Astrocyte of the spinal cord (primary cell): ENCODE data around the gene CDKN1B.

Source experiments
- DNase-seq: peaks from one replicate; pipeline ENCODE4 v3.0.0; 2011; ENCODE audit warnings: low read depth, low spot score
- H3K4me3 ChIP-seq: 2 replicates; pipeline ENCODE4 v1.5.1; 2011; ENCODE audit warnings: low read depth, mild to moderate bottlenecking, low read length, moderate library complexity
- CTCF ChIP-seq: IDR thresholded peaks from 2 replicates; pipeline ENCODE4 v1.5.1; 2012; ENCODE audit warnings: low read depth, mild to moderate bottlenecking, low read length, inconsistent platforms
- in situ Hi-C: cut with HindIII; loops from 2 replicates; pipeline ENCODE4 v1.10.0; 2017; ENCODE audit warnings: low sequenced_read_pairs

The CDKN1B gene

DNA sequence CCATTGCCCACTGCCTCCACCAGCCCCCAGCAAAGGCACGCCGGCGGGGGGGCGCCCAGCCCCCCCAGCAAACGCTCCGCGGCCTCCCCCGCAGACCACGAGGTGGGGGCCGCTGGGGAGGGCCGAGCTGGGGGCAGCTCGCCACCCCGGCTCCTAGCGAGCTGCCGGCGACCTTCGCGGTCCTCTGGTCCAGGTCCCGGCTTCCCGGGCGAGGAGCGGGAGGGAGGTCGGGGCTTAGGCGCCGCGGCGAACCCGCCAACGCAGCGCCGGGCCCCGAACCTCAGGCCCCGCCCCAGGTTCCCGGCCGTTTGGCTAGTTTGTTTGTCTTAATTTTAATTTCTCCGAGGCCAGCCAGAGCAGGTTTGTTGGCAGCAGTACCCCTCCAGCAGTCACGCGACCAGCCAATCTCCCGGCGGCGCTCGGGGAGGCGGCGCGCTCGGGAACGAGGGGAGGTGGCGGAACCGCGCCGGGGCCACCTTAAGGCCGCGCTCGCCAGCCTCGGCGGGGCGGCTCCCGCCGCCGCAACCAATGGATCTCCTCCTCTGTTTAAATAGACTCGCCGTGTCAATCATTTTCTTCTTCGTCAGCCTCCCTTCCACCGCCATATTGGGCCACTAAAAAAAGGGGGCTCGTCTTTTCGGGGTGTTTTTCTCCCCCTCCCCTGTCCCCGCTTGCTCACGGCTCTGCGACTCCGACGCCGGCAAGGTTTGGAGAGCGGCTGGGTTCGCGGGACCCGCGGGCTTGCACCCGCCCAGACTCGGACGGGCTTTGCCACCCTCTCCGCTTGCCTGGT, at the start of gene CDKN1B:
TSS of gene CDKN1B (plus strand) at position 576 of the 793 bp plus-strand sequence. CDS start 472 bp downstream, outside the sequence.
- no peak for TF ChIP-seq CTCF
- in situ Hi-C loops: no loop called here
- H3K4me3 ChIP-seq: peak within 1 kb of the TSS; percentile 92
- DNase-seq: peak; percentile 97

DNA sequence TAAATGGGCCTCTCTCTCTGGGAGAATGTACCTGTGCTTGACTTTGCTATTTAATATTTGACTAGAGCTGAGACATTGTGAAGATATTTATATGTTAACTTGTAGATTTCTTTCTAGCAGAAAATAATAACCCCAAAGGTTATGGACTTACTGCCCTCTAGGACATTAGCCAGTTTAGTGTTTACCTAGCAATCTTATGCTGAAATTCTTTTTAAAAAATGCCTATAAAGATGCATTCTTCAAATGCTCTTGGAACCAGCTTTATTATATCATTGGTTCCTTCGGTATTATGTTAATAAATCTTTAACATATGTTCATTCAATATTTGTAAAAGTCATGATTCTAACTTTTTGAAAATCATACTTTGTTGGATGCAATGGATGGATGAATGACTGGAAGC, 49.2 kb upstream of the CDKN1B start:
- no peak for TF ChIP-seq CTCF
- in situ Hi-C loops: no loop called here
- H3K4me3 ChIP-seq: no peak overlapping the region
- no peak for DNase-seq

GRCh38 chr12:12669020-12669419, 48.1 kb upstream of the CDKN1B start:
- no peak for DNase-seq
- H3K4me3 ChIP-seq: no peak overlapping the region
- in situ Hi-C loops: no loop called here
- no peak for TF ChIP-seq CTCF

DNA sequence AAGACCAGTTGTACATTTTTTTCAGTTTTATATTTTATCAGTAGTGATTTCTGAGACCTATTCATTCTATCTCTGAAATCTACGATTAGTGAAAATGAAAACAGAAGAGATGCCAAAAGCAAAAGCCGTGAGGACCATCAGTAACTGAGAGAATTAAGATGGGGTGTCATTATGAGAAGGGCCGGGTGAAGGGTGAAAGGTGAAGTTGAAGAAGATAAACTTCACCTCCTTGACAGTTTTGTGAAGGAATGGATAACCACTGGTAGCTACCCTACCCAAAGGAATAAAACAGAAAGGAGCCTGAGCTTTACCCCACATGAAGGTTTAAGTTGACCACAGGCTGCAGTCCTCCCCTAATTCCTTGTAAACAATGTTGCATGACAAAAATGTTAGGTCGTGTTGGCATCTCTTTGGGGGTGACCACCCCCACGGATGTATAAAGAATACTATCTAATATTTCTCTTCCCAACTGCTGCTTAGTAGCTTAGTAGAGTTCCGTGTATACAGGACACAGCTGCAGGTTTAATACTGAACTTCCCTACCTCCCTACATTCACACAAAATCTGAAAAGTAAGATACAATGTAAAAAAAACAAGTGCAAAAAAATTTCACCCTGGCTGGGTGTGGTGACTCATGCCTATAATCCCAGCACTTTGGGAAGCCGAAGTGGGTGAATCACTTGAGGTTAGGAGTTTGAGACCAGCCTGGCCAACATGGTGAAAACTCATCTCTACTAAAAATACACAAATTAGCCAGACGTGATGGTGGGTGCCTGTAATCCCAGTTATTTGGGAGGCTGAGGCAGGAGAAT, 45.1 kb upstream of the CDKN1B start:
- no peak overlapping the region for H3K4me3 ChIP-seq
- TF ChIP-seq CTCF: no peak
- in situ Hi-C loops: no loop called here
- DNase-seq: peak; percentile 44

DNA sequence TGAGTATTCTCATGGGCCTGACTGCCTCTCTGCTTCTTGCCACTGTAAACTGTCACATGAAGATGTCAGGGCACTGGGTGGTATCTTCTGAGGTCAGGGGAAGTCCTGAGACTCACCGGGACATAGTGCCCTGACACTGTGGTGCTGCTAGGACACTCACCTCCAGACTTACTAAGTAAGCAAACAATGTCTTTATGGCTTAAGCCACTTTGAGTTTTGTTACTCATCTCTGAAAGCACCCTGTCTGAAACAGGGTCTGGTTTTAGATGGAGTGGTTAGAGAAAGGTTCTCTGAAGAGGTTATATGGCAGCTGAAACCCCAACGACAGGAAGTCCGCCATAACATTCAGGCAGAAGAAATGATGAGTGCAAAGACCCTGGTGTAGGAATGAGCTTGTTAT, 43.9 kb upstream of the CDKN1B start:
- no peak overlapping the region for H3K4me3 ChIP-seq
- DNase-seq: no peak
- no peak for TF ChIP-seq CTCF
- in situ Hi-C loops: no loop called here

GRCh38 chr12:12676605-12677004, 40.6 kb upstream of the CDKN1B start:
- DNase-seq: no peak
- no peak overlapping the region for H3K4me3 ChIP-seq
- in situ Hi-C loops: no loop called here
- TF ChIP-seq CTCF: no peak
